Natural killer cell (primary cell): ENCODE results near the gene ANKRD36C. TPM values are rescaled to one million over a fixed set of nuclear protein-coding genes. Genes with fewer than 3 reads are reported as not detected.
"Not testable (repeated sequence)": the region's sequence is repeated elsewhere in the genome, so short reads cannot be mapped to it uniquely, and the experiment has no call there.

Experiments
- ATAC-seq, 3 donors: fragments of 150-1000 bp in 2 of 3; fragments of 200-7000 bp in 1 of 3; cut with Tn5 transposase; 1 replicate in 1 of 3; 2 replicates in 2 of 3; pipeline ENCODE4 v1.10.0; 2021; ENCODE audit warnings: mild to moderate bottlenecking in 2 of 3, moderate library complexity in 2 of 3
- DNase-seq, 2 donors: peaks; one replicate each; pipeline versions ENCODE4 v3.0.0 to v3.0.0-alpha.2; 2013 to 2021; ENCODE audit warnings: mixed read lengths in 1 of 2
- H3K27ac ChIP-seq: one replicate; pipeline ENCODE4 v1.5.1; 2013; ENCODE audit warnings: mild to moderate bottlenecking, low read length
- H3K27me3 ChIP-seq: one replicate; pipeline ENCODE4 v1.6.1; 2013; ENCODE audit warnings: low read length; ENCODE audit not compliant: control insufficient read depth, insufficient read depth
- H3K36me3 ChIP-seq: one replicate; pipeline ENCODE4 v1.6.1; 2013; ENCODE audit warnings: low read length; ENCODE audit not compliant: control insufficient read depth, insufficient read depth
- H3K4me1 ChIP-seq: one replicate; pipeline ENCODE4 v1.6.1; 2013; ENCODE audit warnings: low read length; ENCODE audit not compliant: control insufficient read depth, insufficient read depth
- H3K4me3 ChIP-seq: one replicate; pipeline ENCODE4 v1.5.1; 2013; ENCODE audit warnings: low read length
- H3K9me3 ChIP-seq: one replicate; pipeline ENCODE4 v1.6.1; 2013; ENCODE audit warnings: low read length; ENCODE audit not compliant: control insufficient read depth, insufficient read depth
- H3K27ac Mint-ChIP-seq, 2 donors: one replicate each; pipeline ENCODE4 v1.8.0; 2022; ENCODE audit warnings: mild to moderate bottlenecking in 2 of 2, mixed read lengths in 2 of 2, moderate library complexity in 1 of 2
- H3K27me3 Mint-ChIP-seq, 2 donors: one replicate each; pipeline ENCODE4 v1.8.0; 2022; ENCODE audit warnings: low read depth in 2 of 2, mixed read lengths in 2 of 2
- H3K36me3 Mint-ChIP-seq: one replicate; pipeline ENCODE4 v1.8.0; 2022; ENCODE audit warnings: mixed read lengths
- H3K4me1 Mint-ChIP-seq, 2 donors: one replicate each; pipeline ENCODE4 v1.8.0; 2022; ENCODE audit warnings: mixed read lengths in 2 of 2
- H3K4me3 Mint-ChIP-seq: one replicate; pipeline ENCODE4 v1.8.0; 2022; ENCODE audit warnings: mild to moderate bottlenecking, moderate library complexity, mixed read lengths
- H3K9me3 Mint-ChIP-seq, 2 donors: one replicate each; pipeline ENCODE4 v1.8.0; 2022; ENCODE audit warnings: mixed read lengths in 2 of 2
- WGBS: methylation state at CpG from one replicate; pipeline ENCODE4 v1.1.7; 2013; ENCODE audit warnings: missing lambda C conversion rate; ENCODE audit not compliant: insufficient coverage; 5-methylcytosine and 5-hydroxymethylcytosine counted together
- intact Hi-C: fragments of 100-400 bp; cut with micrococcal nuclease; formaldehyde crosslinking; loops from one replicate; pipeline ENCODE4 v1.14.2; 2022
- total RNA-seq, 4 donors: library from RNA; stranded (reverse); fragments of 120-200 nt in 1 of 4; gene quantifications; one replicate each; pipeline versions ENCODE4 v1.2.3 to v1.2.4, GENCODE V29; 2013 to 2022

The ANKRD36C gene
- total RNA-seq, 3 donors from 2014 or later (not counting 1 experiment from before 2014, with no cell fraction given): 84.5 to 91.5 (median 85.4) TPM

DNA sequence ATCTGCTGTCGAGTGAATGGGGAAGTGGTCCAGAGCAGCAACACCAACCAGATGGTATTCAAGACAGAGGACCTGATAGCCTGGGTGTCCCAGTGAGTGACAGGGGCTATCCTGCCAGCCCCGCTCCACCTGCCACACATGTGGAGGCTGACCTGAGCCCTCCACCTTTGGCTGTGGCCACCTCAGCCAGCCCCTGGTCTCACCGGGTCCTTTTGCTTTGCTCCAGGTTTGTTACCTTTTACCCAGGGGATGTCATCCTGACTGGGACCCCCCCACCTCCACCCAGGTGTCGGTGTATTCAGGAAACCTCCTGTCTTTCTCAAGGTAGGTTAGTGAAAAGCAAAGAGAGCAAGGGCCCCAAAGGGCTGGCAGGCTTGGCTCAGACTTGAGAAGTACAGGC lies 29.5 kb upstream of the ANKRD36C start:
- H3K27me3 Mint-ChIP-seq, H3K4me1 Mint-ChIP-seq, H3K27me3 ChIP-seq, H3K36me3 Mint-ChIP-seq, DNase-seq, H3K4me1 ChIP-seq, ATAC-seq, H3K4me3 Mint-ChIP-seq, H3K9me3 Mint-ChIP-seq, H3K27ac Mint-ChIP-seq, H3K9me3 ChIP-seq, H3K27ac ChIP-seq, H3K36me3 ChIP-seq, H3K4me3 ChIP-seq: not testable (repeated sequence)
- intact Hi-C loops: loop anchor here (10.0 kb wide), 4 partner anchors 94 to 484 kb away; partner anchors contain the start of genes ADRA2B, CIAO1, NEURL3 and TMEM127
- 92% methylated on average over 4 of the region's 4 CpGs for WGBS

GRCh38 chr2:96019909-96020590 lies 28.4 kb upstream of the ANKRD36C start:
- H3K27me3 ChIP-seq, H3K4me3 Mint-ChIP-seq, H3K9me3 Mint-ChIP-seq, H3K36me3 ChIP-seq, H3K4me3 ChIP-seq, H3K27me3 Mint-ChIP-seq, ATAC-seq, H3K27ac Mint-ChIP-seq, H3K36me3 Mint-ChIP-seq, H3K27ac ChIP-seq, H3K4me1 Mint-ChIP-seq, H3K9me3 ChIP-seq, H3K4me1 ChIP-seq, DNase-seq: not testable (repeated sequence)
- intact Hi-C loops: loop anchor here (10.0 kb wide), 5 partner anchors 95 to 815 kb away; partner anchors contain the start of genes ADRA2B, CIAO1, NEURL3 and TMEM127
- 80% methylated on average over 1 of the region's 9 CpGs for WGBS

DNA sequence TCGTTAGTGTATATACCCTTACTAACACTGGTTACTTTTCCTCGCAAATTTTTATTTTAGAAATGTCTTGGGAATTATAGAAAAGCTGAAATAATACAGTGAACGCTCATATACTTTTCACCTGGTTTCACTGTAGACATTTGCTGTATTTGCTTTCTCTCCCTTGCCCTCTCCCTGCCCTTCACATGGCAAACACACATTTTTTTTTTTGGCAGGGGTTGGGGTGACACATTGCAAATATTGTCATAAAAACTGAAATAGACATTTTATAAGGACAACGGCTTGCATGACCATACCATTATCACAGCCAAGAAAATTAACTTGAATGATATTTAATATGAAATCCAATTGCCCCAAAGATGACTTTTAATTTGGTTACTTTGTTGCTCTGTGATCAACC lies 24.7 kb upstream of the ANKRD36C start:
- not testable (repeated sequence) for H3K9me3 Mint-ChIP-seq, H3K4me1 ChIP-seq, H3K27ac ChIP-seq, H3K4me1 Mint-ChIP-seq, H3K27me3 Mint-ChIP-seq, H3K27me3 ChIP-seq, H3K36me3 ChIP-seq, DNase-seq, H3K4me3 Mint-ChIP-seq, H3K4me3 ChIP-seq, H3K27ac Mint-ChIP-seq, ATAC-seq, H3K9me3 ChIP-seq, H3K36me3 Mint-ChIP-seq
- no CpG with 5 or more reads among the region's 4 CpGs for WGBS
- intact Hi-C loops: loop anchor here (10.0 kb wide), 1 partner anchor 818 kb away; no protein-coding TSS in a partner anchor

GRCh38 chr2:96012792-96013264 lies 21.2 kb upstream of the ANKRD36C start:
- not testable (repeated sequence) for H3K4me3 Mint-ChIP-seq, H3K36me3 ChIP-seq, H3K27ac ChIP-seq, H3K27me3 Mint-ChIP-seq, DNase-seq, H3K27me3 ChIP-seq, H3K4me1 Mint-ChIP-seq, H3K9me3 ChIP-seq, ATAC-seq, H3K27ac Mint-ChIP-seq, H3K4me3 ChIP-seq, H3K9me3 Mint-ChIP-seq, H3K36me3 Mint-ChIP-seq
- 88% methylated on average over 1 of the region's 1 CpG for WGBS
- peaks cover 14% of the 10 kb centered on the region for H3K4me1 ChIP-seq
- intact Hi-C loops: loop anchor here (10.0 kb wide), 1 partner anchor 822 kb away; no protein-coding TSS in a partner anchor

GRCh38 chr2:96012086-96012791 lies 20.6 kb upstream of the ANKRD36C start:
- not testable (repeated sequence) for H3K4me3 ChIP-seq, H3K9me3 Mint-ChIP-seq, H3K27me3 Mint-ChIP-seq, H3K36me3 ChIP-seq, H3K4me3 Mint-ChIP-seq, H3K27ac ChIP-seq, H3K9me3 ChIP-seq, H3K4me1 Mint-ChIP-seq, ATAC-seq, H3K27me3 ChIP-seq, DNase-seq, H3K36me3 Mint-ChIP-seq
- peak overlapping the region in 1 of 2 donors; percentile 79 for H3K27ac Mint-ChIP-seq
- intact Hi-C loops: loop anchor here (10.0 kb wide), 1 partner anchor 823 kb away; no protein-coding TSS in a partner anchor
- WGBS: 98% methylated on average over 8 of the region's 8 CpGs
- peaks cover 14% of the 10 kb centered on the region for H3K4me1 ChIP-seq

DNA sequence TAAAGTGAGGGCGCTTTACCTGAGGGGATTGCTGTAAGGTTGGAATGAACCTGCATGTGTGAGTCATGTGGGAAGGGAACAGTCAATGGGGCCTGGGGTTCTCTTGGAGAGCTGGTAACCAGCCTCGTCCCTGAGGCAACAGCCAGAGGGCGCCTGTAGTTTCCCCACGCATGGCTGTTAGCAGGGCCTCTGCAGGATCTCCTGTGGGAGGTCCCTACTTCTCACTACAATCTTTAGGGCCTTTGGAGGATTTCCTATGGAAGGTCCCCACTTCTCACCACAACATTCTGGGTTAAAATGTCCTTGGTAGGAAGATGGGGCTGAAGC lies 19.5 kb upstream of the ANKRD36C start:
- not testable (repeated sequence) for H3K4me1 Mint-ChIP-seq, H3K27me3 Mint-ChIP-seq, H3K4me3 Mint-ChIP-seq, H3K27me3 ChIP-seq, H3K9me3 ChIP-seq, H3K9me3 Mint-ChIP-seq, H3K27ac Mint-ChIP-seq, H3K27ac ChIP-seq, H3K36me3 Mint-ChIP-seq, H3K4me3 ChIP-seq, H3K36me3 ChIP-seq
- intact Hi-C loops: loop anchor here (10.0 kb wide), 1 partner anchor 824 kb away; no protein-coding TSS in a partner anchor
- H3K4me1 ChIP-seq: peaks cover 14% of the 10 kb centered on the region
- 36% methylated on average over 4 of the region's 4 CpGs for WGBS
- DNase-seq (peak in 1 of 2 donors; percentile 52), ATAC-seq (peak in 1 of 3 donors; percentile 16)

DNA sequence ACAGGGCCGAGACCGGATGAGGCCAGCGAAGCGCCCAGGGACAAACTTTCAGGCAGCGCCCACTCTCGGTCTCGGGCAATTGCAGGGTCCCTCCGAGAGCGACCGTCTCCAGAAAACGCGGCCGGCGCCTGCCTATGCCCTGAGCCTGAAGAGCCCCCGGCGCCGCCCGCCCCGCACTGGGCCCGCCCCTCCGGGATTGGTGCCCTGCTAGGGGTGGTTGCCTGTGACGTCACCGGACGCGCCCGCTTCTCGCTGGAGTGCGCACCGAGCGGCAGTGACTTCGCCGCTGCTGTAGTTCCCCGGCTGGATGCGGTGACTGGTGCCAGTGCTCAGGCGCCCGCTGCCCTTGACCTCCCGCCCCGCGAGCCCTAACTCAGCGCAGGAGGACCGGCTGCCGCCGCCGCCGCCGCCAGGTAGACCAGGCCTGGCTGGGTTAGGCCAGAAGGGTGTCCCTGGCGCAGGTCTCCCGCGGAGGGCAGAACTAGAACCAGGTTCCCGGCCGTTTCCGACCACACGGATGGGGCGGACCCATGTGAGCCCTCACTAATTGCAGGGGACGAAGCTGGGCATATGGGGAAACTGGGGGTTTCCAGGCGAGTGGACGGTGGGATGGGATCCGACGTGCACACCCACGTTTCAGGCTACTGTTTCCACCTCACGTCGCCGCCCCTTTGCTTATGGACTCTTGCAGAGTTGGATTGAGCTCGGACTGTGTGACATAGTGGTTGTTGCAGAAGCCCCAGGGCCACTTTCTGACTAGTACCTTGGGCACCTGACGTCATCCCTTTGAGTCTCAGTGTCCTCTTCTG lies 18.9 kb upstream of the ANKRD36C start:
- peak overlapping the region; percentile 56 for H3K27ac ChIP-seq
- not testable (repeated sequence) for H3K4me1 Mint-ChIP-seq, H3K27me3 ChIP-seq, H3K9me3 ChIP-seq, H3K9me3 Mint-ChIP-seq, H3K36me3 Mint-ChIP-seq, H3K36me3 ChIP-seq
- peak overlapping the region; percentile 50 for H3K4me3 ChIP-seq
- Mint-ChIP-seq H3K4me3 (peak overlapping the region; percentile 80), H3K27ac (peak overlapping the region; percentile 80 to 90), H3K27me3 (peaks cover 11% of the 10 kb centered on the region in 2 donors)
- intact Hi-C loops: loop anchor here (10.0 kb wide), 1 partner anchor 824 kb away; no protein-coding TSS in a partner anchor
- peaks cover 14% of the 10 kb centered on the region for H3K4me1 ChIP-seq
- ATAC-seq (peak; percentile 96 to 99 (median 98)), DNase-seq (peak; percentile 93 to 96)
- WGBS: under 1% methylated on average over 26 of the region's 65 CpGs
